Suprapubic skin (tissue), 4 donors: ENCODE measurements around the gene SFTPD. TPM values are rescaled to one million over a fixed set of nuclear protein-coding genes. Genes with fewer than 3 reads are reported as not detected.

Experiments
- DNase-seq, 2 donors: peaks; one replicate each; pipeline ENCODE4 v3.0.0-alpha.2; 2019; ENCODE audit warnings: low spot score in 2 of 2
- H3K27ac ChIP-seq: fragments of 200-600 bp; sonication (generic); one replicate; pipeline ENCODE4 v1.5.1; 2019
- H3K27me3 ChIP-seq: fragments of 200-600 bp; sonication (generic); one replicate; pipeline ENCODE4 v1.5.1; 2019
- H3K36me3 ChIP-seq: fragments of 200-600 bp; sonication (generic); one replicate; pipeline ENCODE4 v1.5.1; 2019
- H3K4me1 ChIP-seq: fragments of 200-600 bp; sonication (generic); one replicate; pipeline ENCODE4 v1.5.1; 2019
- H3K4me3 ChIP-seq: fragments of 200-600 bp; sonication (generic); one replicate; pipeline ENCODE4 v1.5.1; 2019; ENCODE audit warnings: mild to moderate bottlenecking
- H3K9me3 ChIP-seq: fragments of 200-600 bp; sonication (generic); one replicate; pipeline ENCODE4 v1.5.1; 2019
- EP300 ChIP-seq: sonication (generic); formaldehyde crosslinking; IDR thresholded peaks from one replicate; pipeline ENCODE4 v1.6.1; 2017; ENCODE audit warnings: antibody characterized with exemption
- POLR2A ChIP-seq, 2 donors: fragments of 450-650 bp; IDR thresholded peaks; one replicate each; pipeline ENCODE4 v1.6.1; 2017; ENCODE audit warnings: antibody characterized with exemption in 2 of 2, mild to moderate bottlenecking in 2 of 2, moderate library complexity in 2 of 2
- POLR2AphosphoS5 ChIP-seq, 3 donors: sonication (generic); formaldehyde crosslinking; IDR thresholded peaks; one replicate each; pipeline ENCODE4 v1.6.1; 2017; ENCODE audit warnings: antibody characterized with exemption in 3 of 3
- WGBS: methylation state at CpG from one replicate; pipeline ENCODE4 v1.1.5; 2018; 5-methylcytosine and 5-hydroxymethylcytosine counted together
- total RNA-seq, 4 donors: library from RNA; depleted of rRNA; stranded (reverse); fragments of >200 nt; gene quantifications; one replicate each; pipeline ENCODE4 v1.1.0, GENCODE V29; 2016
- TF ChIP-seq, protein P1 (sequence below), 2 donors: fragments of 200-600 bp in 1 of 2; fragments of 450-650 bp in 1 of 2; sonication (generic) in 1 of 2; IDR thresholded peaks; one replicate each; pipeline ENCODE4 v1.5.1; 2016 to 2019; ENCODE audit warnings: antibody characterized with exemption in 2 of 2, mild to moderate bottlenecking in 1 of 2, moderate library complexity in 1 of 2

The SFTPD gene
- total RNA-seq, 4 donors from 2014 or later, result 2.7 to 4.7 (median 3.0) TPM; not detected in 1

DNA sequence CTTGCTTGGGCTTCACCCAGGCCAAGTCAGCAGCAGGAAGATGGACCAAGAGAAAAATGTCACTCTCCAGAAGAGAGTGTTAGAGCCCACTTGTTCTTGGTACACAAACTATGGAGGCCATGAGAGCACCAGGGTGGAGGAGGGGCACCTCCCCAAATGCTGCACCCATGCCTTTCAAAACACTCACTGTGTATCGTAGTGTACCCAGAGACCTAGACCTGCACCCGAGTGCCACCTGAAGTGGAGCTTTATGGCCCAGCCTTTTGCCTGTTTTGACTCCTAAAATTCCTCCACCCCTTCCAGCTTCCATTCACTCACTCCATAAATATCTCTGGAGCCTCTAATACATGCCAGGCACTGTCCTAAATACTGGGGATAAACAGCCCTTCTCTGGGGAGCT, 5.0 kb downstream of the SFTPD start:
- Histone ChIP-seq H3K36me3 (no peaks in the 10 kb centered on the region), H3K4me3 (no peak overlapping the region), H3K27ac (no peak overlapping the region), H3K9me3 (no peaks in the 10 kb centered on the region), H3K4me1 (no peaks in the 10 kb centered on the region), H3K27me3 (no peaks in the 10 kb centered on the region)
- DNase-seq, result peak in 1 of 2 donors; percentile 29
- TF ChIP-seq, protein P1, sequence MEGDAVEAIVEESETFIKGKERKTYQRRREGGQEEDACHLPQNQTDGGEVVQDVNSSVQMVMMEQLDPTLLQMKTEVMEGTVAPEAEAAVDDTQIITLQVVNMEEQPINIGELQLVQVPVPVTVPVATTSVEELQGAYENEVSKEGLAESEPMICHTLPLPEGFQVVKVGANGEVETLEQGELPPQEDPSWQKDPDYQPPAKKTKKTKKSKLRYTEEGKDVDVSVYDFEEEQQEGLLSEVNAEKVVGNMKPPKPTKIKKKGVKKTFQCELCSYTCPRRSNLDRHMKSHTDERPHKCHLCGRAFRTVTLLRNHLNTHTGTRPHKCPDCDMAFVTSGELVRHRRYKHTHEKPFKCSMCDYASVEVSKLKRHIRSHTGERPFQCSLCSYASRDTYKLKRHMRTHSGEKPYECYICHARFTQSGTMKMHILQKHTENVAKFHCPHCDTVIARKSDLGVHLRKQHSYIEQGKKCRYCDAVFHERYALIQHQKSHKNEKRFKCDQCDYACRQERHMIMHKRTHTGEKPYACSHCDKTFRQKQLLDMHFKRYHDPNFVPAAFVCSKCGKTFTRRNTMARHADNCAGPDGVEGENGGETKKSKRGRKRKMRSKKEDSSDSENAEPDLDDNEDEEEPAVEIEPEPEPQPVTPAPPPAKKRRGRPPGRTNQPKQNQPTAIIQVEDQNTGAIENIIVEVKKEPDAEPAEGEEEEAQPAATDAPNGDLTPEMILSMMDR (IDR thresholded peaks at IDR 0.05), result no peak
- no peak for TF ChIP-seq POLR2A (IDR thresholded peaks at IDR 0.05)
- no peak for TF ChIP-seq POLR2AphosphoS5 (IDR thresholded peaks at IDR 0.05)
- no peak for TF ChIP-seq EP300
- whole genome bisulfite sequencing, result 88% methylated on average over 2 of the region's 2 CpGs

GRCh38 chr10:79942261-79943185, 6.4 kb downstream of the SFTPD start:
- TF ChIP-seq, protein P1 (IDR thresholded peaks at IDR 0.05), result no peak
- TF ChIP-seq POLR2AphosphoS5 (IDR thresholded peaks at IDR 0.05) (no peak), EP300 (no peak), POLR2A (IDR thresholded peaks at IDR 0.05) (no peak)
- Histone ChIP-seq H3K27me3 (no peaks in the 10 kb centered on the region), H3K9me3 (no peaks in the 10 kb centered on the region), H3K27ac (no peak overlapping the region), H3K36me3 (no peaks in the 10 kb centered on the region), H3K4me3 (no peak overlapping the region), H3K4me1 (no peaks in the 10 kb centered on the region)
- 94% methylated on average over 7 of the region's 8 CpGs for WGBS
- DNase-seq, result peak in 1 of 2 donors; percentile 62

- TF ChIP-seq POLR2AphosphoS5 (IDR thresholded peaks at IDR 0.05) (no peak), POLR2A (IDR thresholded peaks at IDR 0.05) (no peak), EP300 (no peak)
- TF ChIP-seq, protein P1 (IDR thresholded peaks at IDR 0.05), result no peak
- DNase-seq, result peak in 1 of 2 donors; percentile 38
- no peak overlapping the region for H3K4me3 ChIP-seq
- H3K36me3 ChIP-seq, result no peaks in the 10 kb centered on the region
- no peaks in the 10 kb centered on the region for H3K4me1 ChIP-seq
- WGBS, result 91% methylated on average over 11 of the region's 11 CpGs
- no peaks in the 10 kb centered on the region for H3K27me3 ChIP-seq
- no peaks in the 10 kb centered on the region for H3K9me3 ChIP-seq
- no peak overlapping the region for H3K27ac ChIP-seq
Observed at GRCh38 chr10:79941585-79942210, 7.2 kb downstream of the SFTPD start.

- Histone ChIP-seq H3K36me3 (no peaks in the 10 kb centered on the region), H3K27me3 (no peaks in the 10 kb centered on the region), H3K4me1 (no peaks in the 10 kb centered on the region), H3K4me3 (no peak overlapping the region), H3K9me3 (no peaks in the 10 kb centered on the region), H3K27ac (no peak overlapping the region)
- TF ChIP-seq, protein P1 (IDR thresholded peaks at IDR 0.05), result no peak
- TF ChIP-seq EP300, result no peak
- TF ChIP-seq POLR2A (IDR thresholded peaks at IDR 0.05), result no peak
- TF ChIP-seq POLR2AphosphoS5 (IDR thresholded peaks at IDR 0.05), result no peak
- WGBS, result 88% methylated on average over 4 of the region's 4 CpGs
- peak in 1 of 2 donors; percentile 29 for DNase-seq
Observed at GRCh38 chr10:79941146-79941545, 7.8 kb downstream of the SFTPD start.

GRCh38 chr10:79940431-79940830, 8.5 kb downstream of the SFTPD start:
- Histone ChIP-seq H3K9me3 (no peaks in the 10 kb centered on the region), H3K4me3 (no peak overlapping the region), H3K27ac (no peak overlapping the region), H3K4me1 (no peaks in the 10 kb centered on the region), H3K36me3 (no peaks in the 10 kb centered on the region), H3K27me3 (no peaks in the 10 kb centered on the region)
- DNase-seq, result peak in 1 of 2 donors; percentile 43
- TF ChIP-seq EP300 (no peak), POLR2A (IDR thresholded peaks at IDR 0.05) (no peak), POLR2AphosphoS5 (IDR thresholded peaks at IDR 0.05) (no peak)
- TF ChIP-seq, protein P1 (IDR thresholded peaks at IDR 0.05), result no peak
